HUES6 (cell line): ENCODE measurements around the gene GAMT.

ENCODE experiments used
- H3K27ac ChIP-seq: 2 replicates; pipeline ENCODE4 v1.7.0; 2013; ENCODE audit warnings: low read depth, mild to moderate bottlenecking, low read length, inconsistent platforms
- H3K27me3 ChIP-seq: 2 replicates; pipeline ENCODE4 v1.6.1; 2013; ENCODE audit warnings: low read length; ENCODE audit not compliant: control insufficient read depth, insufficient read depth
- H3K36me3 ChIP-seq: 2 replicates; pipeline ENCODE4 v1.6.1; 2013; ENCODE audit warnings: low read length; ENCODE audit not compliant: control insufficient read depth, insufficient read depth
- H3K4me1 ChIP-seq: 2 replicates; pipeline ENCODE4 v1.6.1; 2013; ENCODE audit warnings: low read length; ENCODE audit not compliant: control insufficient read depth, insufficient read depth
- H3K4me3 ChIP-seq: 2 replicates; pipeline ENCODE4 v1.5.1; 2013; ENCODE audit warnings: low read depth, low read length
- H3K9ac ChIP-seq: one replicate; pipeline ENCODE4 v1.6.1; 2013; ENCODE audit warnings: mild to moderate bottlenecking, low read length
- H3K9me3 ChIP-seq: 2 replicates; pipeline ENCODE4 v1.6.1; 2013; ENCODE audit warnings: low read depth, low read length; ENCODE audit not compliant: control insufficient read depth, insufficient read depth

Gene GAMT

DNA sequence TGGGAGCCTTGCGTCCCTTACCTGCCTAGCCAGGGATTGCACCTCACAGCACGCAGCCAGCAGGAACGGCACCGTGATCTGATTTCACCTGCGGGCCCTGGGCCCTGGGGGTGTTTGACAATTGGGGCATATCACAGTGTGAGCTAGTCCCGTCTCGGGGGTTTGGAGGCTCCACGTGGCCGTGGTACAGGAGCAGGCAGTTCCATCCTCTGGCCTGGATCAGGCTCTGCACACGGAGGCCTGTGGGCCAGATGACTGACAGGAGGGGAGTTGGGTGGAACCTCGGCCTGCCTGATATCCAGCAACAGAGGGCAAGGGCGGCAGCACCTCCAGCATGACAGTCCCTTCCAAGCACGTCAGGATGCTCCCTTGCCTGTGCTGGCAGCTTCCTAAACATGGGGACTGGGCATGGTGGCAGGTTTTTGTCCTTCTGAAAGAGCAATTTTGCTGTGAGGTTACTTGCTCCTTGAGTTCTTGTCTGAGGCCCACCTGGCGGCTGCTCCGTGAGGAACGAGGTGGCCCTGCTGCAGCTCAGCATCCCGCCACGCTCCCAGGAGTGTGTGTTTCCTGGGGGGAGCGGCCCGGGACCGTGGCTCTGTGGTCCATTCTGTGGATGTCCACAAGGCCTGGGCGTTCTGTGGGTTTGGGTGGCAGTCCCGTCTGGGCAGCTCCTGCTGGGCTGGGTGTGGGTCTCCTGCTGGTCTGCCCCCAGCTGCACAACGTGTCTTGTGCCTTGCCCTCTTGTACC is 30.6 kb upstream of the GAMT start:
- Histone ChIP-seq H3K27ac (no peak overlapping the region), H3K27me3 (no peaks in the 10 kb centered on the region), H3K36me3 (peaks cover 74% of the 10 kb centered on the region), H3K4me3 (no peak overlapping the region), H3K4me1 (no peaks in the 10 kb centered on the region), H3K9me3 (no peaks in the 10 kb centered on the region), H3K9ac (no peak overlapping the region)

DNA sequence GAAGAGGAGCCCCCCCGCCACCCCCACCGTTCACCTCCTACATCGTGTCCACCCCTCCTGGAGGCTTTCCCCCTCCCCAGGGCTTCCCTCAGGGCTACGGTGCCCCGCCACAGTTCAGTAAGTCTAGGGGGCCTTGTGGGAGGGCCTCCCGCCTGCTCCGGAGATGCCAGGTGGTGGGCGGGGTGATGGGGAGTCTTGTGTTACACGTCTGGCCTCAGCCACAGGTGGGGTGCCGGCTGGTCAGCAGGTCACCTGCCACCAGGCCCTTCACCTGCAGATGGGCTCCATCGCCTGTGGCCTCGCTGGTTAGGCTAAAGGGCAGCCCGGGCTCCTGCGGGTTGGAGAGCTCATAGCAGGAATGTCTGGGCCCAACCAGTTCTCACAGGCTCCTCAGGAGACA is 28.9 kb upstream of the GAMT start:
- H3K4me1 ChIP-seq = no peaks in the 10 kb centered on the region
- H3K27ac ChIP-seq = no peak overlapping the region
- H3K9ac ChIP-seq = no peak overlapping the region
- H3K4me3 ChIP-seq = no peak overlapping the region
- peaks cover 87% of the 10 kb centered on the region for H3K36me3 ChIP-seq
- H3K27me3 ChIP-seq = no peaks in the 10 kb centered on the region
- H3K9me3 ChIP-seq = no peaks in the 10 kb centered on the region

DNA sequence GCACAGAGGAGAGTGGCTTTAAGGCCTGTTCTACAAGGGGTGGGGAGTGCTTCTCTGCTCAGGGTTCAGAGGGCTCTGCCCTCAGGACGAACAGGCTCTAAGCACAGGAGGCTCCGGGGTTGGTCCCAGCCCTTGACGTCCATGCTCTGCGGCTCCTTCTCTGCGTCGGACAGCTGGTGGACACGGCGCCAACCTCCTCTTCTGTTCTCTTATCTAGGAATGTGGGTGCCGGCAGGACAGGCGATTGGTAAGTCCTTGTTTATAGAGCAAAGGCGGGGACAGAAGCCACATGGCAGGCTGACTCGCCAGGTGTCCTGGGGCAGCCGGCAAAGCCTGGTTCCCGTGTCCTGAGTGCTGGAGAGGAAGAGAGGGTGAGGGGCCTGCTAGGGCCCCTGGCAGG is 28.4 kb upstream of the GAMT start:
- H3K4me1 ChIP-seq = no peaks in the 10 kb centered on the region
- H3K9me3 ChIP-seq = no peaks in the 10 kb centered on the region
- no peaks in the 10 kb centered on the region for H3K27me3 ChIP-seq
- no peak overlapping the region for H3K4me3 ChIP-seq
- 0 out of 2 replicates have a peak overlapping the region, but pooled peaks have one; percentile 57 for H3K27ac ChIP-seq
- no peak overlapping the region for H3K9ac ChIP-seq
- peaks cover 92% of the 10 kb centered on the region for H3K36me3 ChIP-seq

DNA sequence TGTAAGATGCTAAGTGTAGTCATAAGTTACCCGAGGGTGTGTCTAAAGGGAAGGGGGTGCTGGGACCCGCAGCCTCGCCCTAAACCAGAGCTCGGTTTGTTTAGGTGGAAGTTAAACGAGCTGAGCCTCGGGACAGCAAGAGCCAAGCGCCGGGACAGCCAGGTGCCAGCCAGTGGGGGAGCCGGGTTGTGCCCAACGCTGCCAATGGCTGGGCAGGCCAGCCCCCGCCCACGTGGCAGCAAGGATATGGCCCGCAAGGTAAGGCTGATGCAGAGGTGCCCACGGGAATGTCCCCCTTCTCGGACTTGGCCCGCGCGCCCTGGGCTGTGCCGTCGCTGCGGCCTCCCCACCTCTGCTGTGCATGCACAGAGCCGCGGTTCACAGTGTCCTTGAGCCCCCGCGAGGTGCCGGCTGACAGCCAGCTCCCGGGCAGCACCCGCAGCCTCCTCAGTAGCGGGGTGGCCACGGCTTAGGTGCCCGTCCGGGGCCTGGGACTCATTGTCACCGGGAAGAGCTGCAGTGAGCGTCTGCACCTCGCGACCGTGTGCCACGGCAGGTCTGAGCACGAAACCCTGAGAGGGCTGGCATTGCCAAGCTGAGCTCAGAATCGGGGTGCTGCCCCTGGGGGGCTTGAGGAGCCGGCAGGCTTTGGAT is 27.5 kb upstream of the GAMT start:
- Histone ChIP-seq H3K4me3 (no peak overlapping the region), H3K4me1 (0 out of 2 replicates have a peak, but pooled peaks cover under 1% of the 10 kb centered on the region), H3K9ac (no peak overlapping the region), H3K27ac (no peak overlapping the region), H3K9me3 (no peaks in the 10 kb centered on the region), H3K27me3 (no peaks in the 10 kb centered on the region), H3K36me3 (peaks cover 91% of the 10 kb centered on the region)

DNA sequence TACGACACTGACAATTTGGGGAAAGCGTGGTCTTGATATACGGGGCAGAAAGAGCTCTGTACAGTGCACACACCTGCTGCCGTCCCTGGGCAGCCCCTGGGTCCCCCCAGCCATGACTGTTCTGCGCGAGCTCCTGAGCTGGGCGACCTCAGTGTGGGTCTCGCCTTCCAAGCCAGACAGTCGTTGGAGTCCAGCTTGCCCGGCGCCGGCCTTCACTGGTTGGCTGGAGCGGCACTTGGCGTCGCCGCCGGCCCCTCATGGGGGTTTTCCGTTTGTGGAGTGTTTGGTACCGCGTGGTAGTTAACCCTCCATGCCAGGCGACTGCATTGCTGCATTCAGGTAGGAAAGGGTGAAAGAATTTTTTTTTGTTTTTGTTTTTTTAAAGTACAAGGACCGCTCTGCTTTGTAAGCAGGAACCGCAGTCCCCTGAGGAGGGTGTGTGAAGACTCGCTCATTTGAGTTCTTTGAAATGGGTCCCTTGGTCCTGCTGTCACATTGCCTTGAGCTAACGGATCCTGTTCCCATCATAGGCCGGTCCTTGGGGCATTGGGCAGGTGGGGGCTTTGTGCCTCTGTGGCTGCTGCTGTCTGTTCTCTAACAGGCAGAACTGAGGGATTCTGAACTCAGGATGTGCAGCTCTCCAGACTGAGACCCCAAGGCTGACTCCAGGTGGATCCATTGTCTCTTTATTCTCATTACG is 26.0 kb upstream of the GAMT start:
- Histone ChIP-seq H3K27ac (no peak overlapping the region), H3K9me3 (no peaks in the 10 kb centered on the region), H3K36me3 (peaks cover 92% of the 10 kb centered on the region), H3K27me3 (no peaks in the 10 kb centered on the region), H3K4me1 (0 out of 2 replicates have a peak, but pooled peaks cover 9% of the 10 kb centered on the region), H3K9ac (no peak overlapping the region), H3K4me3 (no peak overlapping the region)

DNA sequence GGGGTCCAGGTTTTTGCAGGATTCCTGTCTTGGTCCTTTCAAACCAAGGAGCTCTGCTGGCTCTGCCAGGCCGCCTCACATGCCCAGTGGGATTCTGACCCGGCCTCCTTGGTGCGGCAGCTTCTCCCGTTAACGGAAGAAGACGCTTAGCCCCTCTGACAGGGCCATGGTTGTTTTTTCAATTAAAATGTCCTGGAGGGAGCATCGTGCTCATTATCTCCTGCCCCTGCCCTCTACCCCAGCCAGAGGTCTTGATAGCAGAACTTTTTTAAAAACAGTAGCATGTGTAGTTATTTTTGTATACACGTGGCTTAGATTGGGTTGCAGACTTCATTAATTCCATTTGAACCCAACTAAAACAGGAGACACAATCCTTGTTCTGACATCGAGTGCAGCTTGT is 25.4 kb upstream of the GAMT start:
- Histone ChIP-seq H3K9me3 (no peaks in the 10 kb centered on the region), H3K36me3 (peaks cover 92% of the 10 kb centered on the region), H3K27ac (no peak overlapping the region), H3K9ac (no peak overlapping the region), H3K27me3 (no peaks in the 10 kb centered on the region), H3K4me1 (0 out of 2 replicates have a peak, but pooled peaks cover 9% of the 10 kb centered on the region), H3K4me3 (no peak overlapping the region)

DNA sequence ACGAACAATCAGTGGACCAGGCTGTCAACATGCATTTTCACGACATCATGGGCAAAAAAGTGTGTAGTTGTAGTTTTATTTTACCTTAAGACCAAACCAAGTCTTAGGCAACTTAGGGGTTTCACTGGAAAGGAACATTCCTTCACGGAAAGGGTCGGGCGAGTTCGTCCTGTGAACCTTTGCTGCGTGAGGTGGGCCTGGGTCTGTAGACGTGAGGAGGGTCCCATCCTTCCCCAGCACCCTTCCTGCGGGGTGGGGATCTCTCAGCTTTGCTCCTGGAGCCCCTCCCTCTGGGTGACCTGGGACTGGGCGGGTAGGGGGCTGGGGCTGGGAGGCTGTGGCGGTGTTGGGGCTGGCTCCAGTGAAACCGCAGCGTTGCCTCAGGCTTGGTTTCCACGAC is 24.6 kb upstream of the GAMT start:
- Histone ChIP-seq H3K4me1 (0 out of 2 replicates have a peak, but pooled peaks cover 9% of the 10 kb centered on the region), H3K9me3 (no peaks in the 10 kb centered on the region), H3K36me3 (peaks cover 95% of the 10 kb centered on the region), H3K9ac (no peak overlapping the region), H3K4me3 (no peak overlapping the region), H3K27ac (no peak overlapping the region), H3K27me3 (no peaks in the 10 kb centered on the region)

DNA sequence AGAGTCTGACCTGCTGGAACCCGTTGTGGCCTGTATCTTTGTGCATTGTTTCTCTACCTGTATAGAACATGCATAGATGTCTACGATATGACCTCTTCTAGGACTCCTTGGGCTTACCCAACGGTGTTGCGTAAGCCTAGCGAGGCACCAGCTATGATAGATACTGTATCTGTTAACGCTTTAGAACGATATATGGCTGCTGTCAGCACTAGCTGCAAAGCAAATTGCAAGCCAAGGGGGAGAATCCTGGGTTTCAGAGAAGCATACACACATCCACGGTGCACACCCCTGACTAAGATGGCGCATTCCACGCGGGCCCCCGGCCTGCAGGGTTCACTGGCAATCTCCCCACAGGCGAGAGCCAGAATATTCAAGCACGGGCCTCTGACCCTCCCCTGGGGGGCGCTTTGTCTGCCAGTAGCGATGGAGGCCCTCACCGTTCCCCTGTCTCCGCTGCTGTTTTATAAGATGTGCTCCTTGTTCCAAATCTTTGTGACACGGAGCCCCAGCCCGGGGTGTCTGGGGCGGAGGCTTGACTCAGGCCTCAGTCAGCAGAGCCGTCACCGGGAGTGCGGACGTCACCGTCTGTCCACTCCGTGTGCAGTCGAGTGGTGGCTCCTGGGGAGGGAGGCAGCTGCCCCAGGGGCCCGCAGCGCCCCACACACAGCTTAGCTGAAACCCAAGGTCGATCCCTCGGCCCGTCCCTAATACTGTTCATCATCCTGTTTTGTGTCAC is 23.9 kb upstream of the GAMT start:
- no peak overlapping the region for H3K27ac ChIP-seq
- H3K4me3 ChIP-seq = no peak overlapping the region
- H3K9me3 ChIP-seq = no peaks in the 10 kb centered on the region
- 0 out of 2 replicates have a peak, but pooled peaks cover 9% of the 10 kb centered on the region for H3K4me1 ChIP-seq
- H3K27me3 ChIP-seq = no peaks in the 10 kb centered on the region
- H3K9ac ChIP-seq = no peak overlapping the region
- H3K36me3 ChIP-seq = peaks cover 98% of the 10 kb centered on the region

DNA sequence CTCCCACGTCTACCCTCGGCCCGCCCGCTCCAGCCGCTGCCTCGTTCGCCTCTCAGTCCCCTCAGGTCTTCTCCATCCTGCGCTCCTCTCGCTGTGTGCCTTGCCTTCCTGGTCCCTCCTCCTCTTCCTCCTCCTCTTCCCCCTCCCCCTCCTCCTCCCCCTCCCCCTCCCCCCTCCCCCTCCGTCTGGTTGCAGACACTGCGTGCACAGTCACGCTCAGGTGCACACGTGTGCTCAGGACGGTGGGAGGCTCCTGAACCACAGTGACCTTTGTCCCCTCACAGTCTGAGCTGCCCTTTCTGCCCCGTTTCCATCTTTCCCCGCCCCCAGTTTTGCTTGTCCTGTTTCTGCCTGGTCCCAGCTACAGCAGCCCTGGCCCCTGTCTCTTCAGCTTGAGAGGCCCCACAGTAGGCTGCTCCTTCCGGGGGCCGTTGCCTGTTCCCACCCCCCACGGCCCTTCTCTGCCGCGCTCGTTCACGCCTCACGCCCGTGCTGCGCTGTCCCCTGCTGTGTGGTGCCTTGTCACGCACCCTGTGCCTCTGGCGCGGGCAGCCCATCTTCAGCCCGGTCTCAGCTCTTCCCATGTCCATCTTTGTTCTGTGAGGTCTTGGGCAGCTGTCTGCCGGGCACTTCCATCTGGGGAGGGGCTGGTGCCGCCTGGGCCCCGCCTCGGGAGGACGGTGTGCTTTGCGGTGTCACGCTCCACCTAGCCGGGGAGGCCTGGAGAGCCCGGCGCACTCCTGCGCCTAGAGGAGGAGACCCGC is 23.0 kb upstream of the GAMT start:
- no peak overlapping the region for H3K4me3 ChIP-seq

More for the DNA sequence above, 23.0 kb upstream of the GAMT start:
- H3K27me3 ChIP-seq = no peaks in the 10 kb centered on the region
- H3K4me1 ChIP-seq = 0 out of 2 replicates have a peak, but pooled peaks cover 9% of the 10 kb centered on the region
- no peak overlapping the region for H3K9ac ChIP-seq
- no peaks in the 10 kb centered on the region for H3K9me3 ChIP-seq
- H3K27ac ChIP-seq = no peak overlapping the region
- H3K36me3 ChIP-seq = peaks cover 98% of the 10 kb centered on the region
